Measurements from ENCODE around the gene GOLGA1.

The GOLGA1 gene

DNA sequence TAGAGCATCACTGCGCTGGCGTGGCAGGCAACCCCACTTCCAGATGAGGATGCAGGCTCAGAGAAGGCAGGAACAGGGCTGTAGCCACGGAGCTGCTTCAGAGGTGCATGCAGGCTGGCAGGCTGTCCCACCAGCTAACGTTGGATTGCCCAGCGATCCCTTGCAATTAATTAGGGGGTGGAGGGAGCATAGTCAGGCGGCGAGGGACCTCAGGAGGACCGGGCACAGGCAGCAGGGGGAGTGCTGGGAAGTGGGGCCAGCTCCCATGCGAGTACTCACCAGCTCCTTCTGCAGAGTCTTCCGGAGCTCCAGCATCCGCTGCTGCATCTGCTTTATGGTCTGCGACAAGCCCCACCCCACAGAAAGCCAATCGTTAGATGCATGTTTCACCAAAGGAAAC, 58.7 kb downstream of the GOLGA1 start:
- DNase-seq = no peak

DNA sequence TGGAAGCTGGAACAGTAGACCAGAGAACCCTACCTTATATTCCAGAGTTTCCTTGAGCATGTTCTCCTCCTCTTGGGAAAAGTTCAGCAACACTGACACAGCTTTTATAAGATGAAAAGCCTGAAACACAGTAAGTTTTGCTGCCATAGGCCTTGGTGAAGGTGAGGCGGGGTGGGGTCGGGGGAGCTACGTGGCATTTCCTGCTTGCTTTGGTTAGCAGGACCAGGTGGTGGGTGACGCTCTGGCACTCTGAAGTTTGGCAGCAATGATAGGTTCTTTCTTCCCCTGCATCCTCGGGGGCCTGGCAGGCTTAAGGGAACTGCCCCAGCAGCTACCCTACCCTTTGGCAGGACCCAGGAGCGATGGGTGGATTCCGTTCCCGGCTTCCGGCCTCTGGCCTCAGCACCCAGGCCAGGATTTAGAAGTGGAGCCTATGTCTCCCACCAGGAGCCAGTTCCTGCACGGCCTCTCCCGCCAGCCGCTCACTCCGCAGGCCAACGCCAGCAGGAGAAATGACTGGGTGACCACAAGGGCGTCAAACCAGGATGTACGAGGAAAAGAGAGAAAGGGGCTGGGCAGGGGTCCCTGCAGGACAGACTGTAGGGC, 59.6 kb downstream of the GOLGA1 start:
- no peak for DNase-seq

GRCh38 chr9:124880501-124880900, 60.4 kb downstream of the GOLGA1 start:
- no peak for DNase-seq

GRCh38 chr9:124879226-124879625, 61.7 kb downstream of the GOLGA1 start:
- DNase-seq = no peak

DNA sequence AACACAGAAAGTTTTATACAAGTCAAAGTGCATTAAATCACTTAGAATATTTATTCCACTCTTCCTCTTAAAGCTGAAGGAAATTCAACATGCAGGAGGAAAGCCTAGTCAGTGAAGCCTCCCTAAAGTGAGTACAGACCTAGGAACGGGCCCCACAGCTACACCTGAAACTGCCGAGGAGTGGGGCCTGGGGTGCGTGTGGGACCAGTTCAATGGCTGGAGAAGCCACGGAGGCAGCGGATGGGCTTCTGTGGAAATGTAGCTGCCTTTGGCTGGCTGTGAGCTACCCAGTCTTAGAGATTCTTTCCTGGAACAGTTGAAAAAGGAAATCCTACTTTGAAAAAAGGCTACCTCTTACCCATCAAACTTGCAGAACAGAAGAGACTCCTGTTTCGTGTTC, 62.4 kb downstream of the GOLGA1 start:
- DNase-seq = no peak

DNA sequence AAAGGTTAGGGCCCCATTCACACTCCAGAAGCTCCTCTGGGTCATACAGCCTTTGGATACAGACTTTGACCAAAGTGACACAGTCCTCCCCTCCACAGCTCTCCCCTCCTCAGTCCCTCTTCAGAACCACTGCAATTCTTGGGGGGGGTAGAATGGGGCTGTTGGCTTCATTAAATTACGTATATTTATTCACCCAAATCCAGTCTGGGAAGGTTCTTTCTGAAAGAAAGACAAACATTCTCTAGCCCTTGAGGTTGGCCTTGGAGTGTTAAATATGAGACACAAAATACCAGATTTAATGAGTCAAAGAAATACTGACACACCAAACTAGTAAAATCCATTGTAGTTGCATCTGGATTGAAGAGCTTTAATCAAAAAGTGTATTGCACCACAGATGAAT, 62.9 kb downstream of the GOLGA1 start:
- no peak for DNase-seq

GRCh38 chr9:124877021-124877782, 63.7 kb downstream of the GOLGA1 start:
- no peak for DNase-seq

- DNase-seq = no peak
These were observed 65.4 kb downstream of the GOLGA1 start for GRCh38 chr9:124875501-124875900.

- DNase-seq = peak in 1 of 14 donors; percentile 53
These were observed 67.2 kb downstream of the GOLGA1 start for GRCh38 chr9:124873664-124874063.

DNA sequence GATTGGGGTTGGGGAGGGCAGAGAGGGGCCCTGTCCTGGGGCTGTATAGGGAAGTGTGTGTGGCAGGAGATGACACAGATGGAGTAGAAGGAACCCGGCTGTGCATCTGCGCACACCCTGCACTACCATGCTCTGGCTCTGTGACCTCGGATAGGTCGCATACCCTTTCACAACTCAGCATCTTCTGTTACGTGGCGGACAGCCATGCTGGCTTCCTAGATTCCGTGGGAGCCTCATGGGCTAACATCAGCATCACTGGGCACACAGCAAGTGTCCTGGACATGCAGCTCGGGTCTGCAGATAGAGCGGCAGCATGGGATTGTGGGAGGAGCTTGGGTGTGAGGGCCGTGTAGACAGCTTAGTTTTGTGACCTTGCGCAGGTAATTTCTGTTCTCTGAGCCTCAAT, 69.7 kb downstream of the GOLGA1 start:
- DNase-seq = no peak

GRCh38 chr9:124870723-124871122, 70.2 kb downstream of the GOLGA1 start:
- no peak for DNase-seq

GRCh38 chr9:124869986-124870560, 70.8 kb downstream of the GOLGA1 start:
- peak in 1 of 14 donors; percentile 19 for DNase-seq

GRCh38 chr9:124869466-124869985, 71.4 kb downstream of the GOLGA1 start:
- peak in 1 of 14 donors; percentile 57 for DNase-seq

DNA sequence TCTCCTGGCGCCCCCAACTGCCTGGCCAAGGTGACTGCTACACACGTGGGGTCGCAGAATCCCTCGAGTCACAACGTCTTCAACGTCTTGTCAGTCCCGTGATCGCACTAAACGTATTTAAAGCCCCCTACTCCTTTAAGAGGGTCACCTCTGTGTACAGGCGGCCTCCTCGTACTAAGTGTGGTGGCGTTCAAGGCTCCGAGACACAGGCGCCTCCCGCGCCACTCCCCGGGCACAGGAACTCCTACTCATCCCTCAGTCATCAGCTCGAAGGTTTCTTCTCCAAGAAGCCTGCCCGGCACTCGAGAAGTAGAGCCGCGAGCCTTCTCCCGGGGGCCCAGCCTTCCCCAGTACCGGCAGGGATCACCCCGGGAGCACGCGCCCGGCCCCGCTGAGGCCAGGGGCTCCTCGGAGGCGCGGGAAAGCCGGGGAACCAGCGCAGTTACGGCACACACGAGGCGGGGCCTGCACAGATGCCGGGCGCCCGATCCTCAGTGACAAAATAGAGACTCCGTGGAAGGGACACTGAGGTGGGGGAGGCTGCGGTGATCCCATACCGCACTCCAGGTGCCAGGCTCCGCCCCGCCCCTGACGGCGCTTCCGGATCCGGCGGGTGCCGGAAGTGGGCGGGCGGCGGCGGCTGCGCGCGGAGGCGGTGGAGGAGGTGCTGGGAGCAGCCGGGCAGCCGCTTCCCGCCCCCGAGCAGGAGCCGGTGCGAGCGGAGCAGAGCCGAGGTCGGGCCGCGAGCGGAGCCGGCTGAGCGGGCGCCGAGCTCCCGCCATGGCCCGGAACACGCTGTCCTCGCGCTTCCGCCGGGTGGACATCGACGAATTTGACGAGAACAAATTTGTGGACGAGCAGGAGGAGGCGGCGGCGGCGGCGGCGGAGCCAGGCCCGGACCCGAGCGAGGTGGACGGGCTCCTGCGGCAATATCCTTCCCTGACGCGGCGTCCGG, 72.1 kb downstream of the GOLGA1 start:
- peak; percentile 11 to 93 (median 76) for DNase-seq

GRCh38 chr9:124863371-124863871, 77.5 kb downstream of the GOLGA1 start:
- no peak for DNase-seq

DNA sequence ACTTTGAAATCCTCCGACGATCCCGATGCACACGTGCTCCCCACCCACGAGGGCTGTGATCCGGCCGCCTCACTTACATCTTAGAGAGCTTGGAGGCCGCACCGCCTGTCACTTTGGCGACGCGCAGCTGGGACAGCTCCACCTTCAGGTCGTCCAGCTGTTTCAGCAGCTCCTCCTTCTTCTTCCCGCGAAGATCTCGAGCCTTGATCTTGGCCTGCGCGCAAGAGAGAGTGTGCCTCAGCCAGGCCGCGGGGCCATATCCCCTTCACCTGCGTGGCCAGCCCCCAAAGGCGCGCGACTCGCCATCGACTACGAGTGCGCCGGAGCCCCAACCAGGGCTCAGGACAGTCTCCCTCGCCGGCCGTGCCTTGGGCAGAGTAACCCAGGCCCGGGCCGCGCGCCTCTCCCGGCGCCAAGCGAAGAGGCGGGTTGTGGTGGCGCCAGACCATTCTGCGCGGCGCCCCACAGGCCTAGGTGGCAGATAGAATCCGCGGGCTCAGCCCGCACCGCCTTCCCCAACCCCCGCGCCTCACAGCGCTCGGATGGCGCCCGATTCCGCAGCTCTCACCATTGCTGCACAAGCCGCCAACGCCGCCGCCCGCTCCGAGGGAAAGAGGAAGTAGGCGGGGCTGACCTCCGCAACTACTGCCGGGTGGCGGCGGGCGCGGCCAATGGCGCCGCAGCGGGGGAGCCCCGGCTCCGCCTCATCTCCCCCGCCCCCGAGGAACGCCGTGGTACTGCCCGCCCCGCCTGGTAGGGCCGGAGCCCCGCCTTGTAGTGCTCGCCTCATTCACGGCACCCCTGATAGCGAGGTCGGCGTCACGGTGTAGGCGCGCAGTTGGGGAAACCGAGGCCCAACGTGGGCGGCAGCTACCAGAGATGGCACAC, 79.3 kb downstream of the GOLGA1 start, which contains the start of the genes ARPC5L and RPL35:
Gene ARPC5L, plus strand, starts transcription at position 789 of the 888 bp plus-strand sequence. CDS start 7,161 bp downstream, outside the sequence.
Gene RPL35, minus strand, starts transcription at position 616 of the 888 bp plus-strand sequence. Its CDS starts 45 bp downstream, at position 571.
- DNase-seq = peak; percentile 51 to 95 (median 84)

- no peak for DNase-seq
These were observed 80.1 kb downstream of the GOLGA1 start for GRCh38 chr9:124860582-124861341.

- no peak for DNase-seq
These were observed 80.9 kb downstream of the GOLGA1 start for GRCh38 chr9:124859803-124860581.

Measured in C1 segment of cervical spinal cord (tissue), 14 donors.